Parathyroid adenoma (tissue), 2 donors: ENCODE measurements around the gene DEK.

ENCODE experiments used
- H2AFZ ChIP-seq: fragments of 300-600 bp; sonication (generic); one replicate; pipeline ENCODE4 v1.7.0; 2017; ENCODE audit warnings: antibody characterized with exemption, mild to moderate bottlenecking
- H3K27ac ChIP-seq: fragments of 300-600 bp; sonication (generic); one replicate; pipeline ENCODE4 v1.7.0; 2017
- H3K27me3 ChIP-seq: fragments of 300-600 bp; sonication (generic); one replicate; pipeline ENCODE4 v1.7.0; 2017; ENCODE audit warnings: low read length; ENCODE audit not compliant: control insufficient read depth, insufficient read depth
- H3K36me3 ChIP-seq: fragments of 300-600 bp; sonication (generic); one replicate; pipeline ENCODE4 v1.7.0; 2017; ENCODE audit warnings: low read length; ENCODE audit not compliant: control insufficient read depth, insufficient read depth
- H3K4me1 ChIP-seq: fragments of 300-600 bp; sonication (generic); one replicate; pipeline ENCODE4 v1.7.0; 2017; ENCODE audit warnings: control low read depth
- H3K4me2 ChIP-seq: fragments of 300-600 bp; sonication (generic); one replicate; pipeline ENCODE4 v1.7.0; 2017; ENCODE audit warnings: low read length
- H3K4me3 ChIP-seq: fragments of 300-600 bp; sonication (generic); one replicate; pipeline ENCODE4 v1.7.0; 2017; ENCODE audit warnings: low read depth, low read length
- H3K79me2 ChIP-seq: fragments of 300-600 bp; sonication (generic); one replicate; pipeline ENCODE4 v1.7.0; 2017; ENCODE audit warnings: control low read depth
- H3K9ac ChIP-seq: fragments of 300-600 bp; sonication (generic); one replicate; pipeline ENCODE4 v1.7.0; 2017; ENCODE audit warnings: mild to moderate bottlenecking
- H3K9me3 ChIP-seq: fragments of 300-600 bp; sonication (generic); one replicate; pipeline ENCODE4 v1.7.0; 2017; ENCODE audit warnings: low read length; ENCODE audit not compliant: control insufficient read depth
- CTCF ChIP-seq: fragments of 300-600 bp; sonication (generic); IDR thresholded peaks from one replicate; pipeline ENCODE4 v1.7.0; 2017; ENCODE audit warnings: antibody characterized with exemption, mild to moderate bottlenecking
- donor health status: primary hyperparathyroidism.

The DEK gene

DNA sequence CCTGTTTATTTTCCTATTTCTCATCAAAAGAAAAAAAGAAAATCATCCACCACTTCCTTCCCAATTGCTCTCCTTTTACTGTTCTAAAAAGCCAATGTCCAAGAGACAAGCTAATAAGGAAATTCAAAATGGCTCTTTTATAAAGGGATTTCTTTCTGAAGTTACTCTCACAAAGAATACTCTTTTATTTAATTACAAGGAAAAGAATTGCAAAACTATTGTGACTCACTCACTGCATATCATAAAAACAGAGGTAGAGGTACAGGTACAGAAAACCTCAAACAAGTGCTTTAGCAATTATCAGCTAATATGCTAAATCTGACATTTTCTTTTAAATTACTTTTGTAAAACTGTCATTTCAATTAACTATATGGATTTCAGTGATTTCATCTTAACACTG, 18.1 kb downstream of the DEK start:
- Histone ChIP-seq H2AFZ (no peak overlapping the region), H3K79me2 (peaks cover 8% of the 10 kb centered on the region), H3K27me3 (no peaks in the 10 kb centered on the region), H3K9me3 (no peaks in the 10 kb centered on the region), H3K4me3 (no peak overlapping the region), H3K4me2 (no peak overlapping the region), H3K36me3 (no peaks in the 10 kb centered on the region), H3K4me1 (no peaks in the 10 kb centered on the region), H3K27ac (no peak overlapping the region), H3K9ac (no peak overlapping the region)
- TF ChIP-seq CTCF = no peak

- no peak for TF ChIP-seq CTCF
Measured at GRCh38 chr6:18245642-18246041, 18.7 kb downstream of the DEK start.

DNA sequence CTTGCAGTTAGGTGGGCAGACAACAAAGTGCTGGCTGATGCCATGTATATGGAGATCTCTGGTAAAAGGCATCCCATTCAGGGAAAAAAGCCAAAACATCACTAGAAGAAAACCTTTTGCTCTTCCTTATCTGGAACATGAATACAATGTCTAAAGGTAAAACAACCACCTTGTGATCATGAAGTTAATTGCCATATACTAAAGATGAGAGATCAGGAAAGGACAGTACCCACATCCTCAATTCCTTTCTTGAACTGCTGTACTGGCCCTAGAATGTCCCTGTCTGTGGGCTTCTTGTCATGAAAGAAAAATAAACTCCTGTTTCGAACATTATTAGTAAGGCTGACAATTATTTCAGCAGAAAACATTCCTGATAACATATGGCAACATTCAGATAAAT, 19.3 kb downstream of the DEK start:
- H3K4me1 ChIP-seq = no peaks in the 10 kb centered on the region
- H3K79me2 ChIP-seq = peaks cover 7% of the 10 kb centered on the region
- H3K4me2 ChIP-seq = no peak overlapping the region
- H3K9me3 ChIP-seq = no peaks in the 10 kb centered on the region
- H3K36me3 ChIP-seq = no peaks in the 10 kb centered on the region
- no peaks in the 10 kb centered on the region for H3K27me3 ChIP-seq
- no peak overlapping the region for H3K9ac ChIP-seq
- H3K4me3 ChIP-seq = no peak overlapping the region
- H3K27ac ChIP-seq = no peak overlapping the region
- H2AFZ ChIP-seq = no peak overlapping the region
- TF ChIP-seq CTCF = no peak

More at GRCh38 chr6:18245642-18246041, 18.7 kb downstream of the DEK start:
- H2AFZ ChIP-seq = no peak overlapping the region
- no peak overlapping the region for H3K9ac ChIP-seq
- H3K4me1 ChIP-seq = no peaks in the 10 kb centered on the region
- no peaks in the 10 kb centered on the region for H3K27me3 ChIP-seq
- H3K79me2 ChIP-seq = peaks cover 7% of the 10 kb centered on the region
- no peak overlapping the region for H3K4me3 ChIP-seq
- H3K36me3 ChIP-seq = no peaks in the 10 kb centered on the region
- no peak overlapping the region for H3K4me2 ChIP-seq
- H3K27ac ChIP-seq = no peak overlapping the region
- H3K9me3 ChIP-seq = no peaks in the 10 kb centered on the region

- Histone ChIP-seq H3K27ac (no peak overlapping the region), H3K9me3 (no peaks in the 10 kb centered on the region), H3K9ac (no peak overlapping the region), H3K36me3 (no peaks in the 10 kb centered on the region), H3K27me3 (no peaks in the 10 kb centered on the region), H3K79me2 (peaks cover 7% of the 10 kb centered on the region), H2AFZ (no peak overlapping the region), H3K4me2 (no peak overlapping the region), H3K4me3 (no peak overlapping the region), H3K4me1 (no peaks in the 10 kb centered on the region)
- no peak for TF ChIP-seq CTCF
Measured at GRCh38 chr6:18244251-18244650, 20.1 kb downstream of the DEK start.

DNA sequence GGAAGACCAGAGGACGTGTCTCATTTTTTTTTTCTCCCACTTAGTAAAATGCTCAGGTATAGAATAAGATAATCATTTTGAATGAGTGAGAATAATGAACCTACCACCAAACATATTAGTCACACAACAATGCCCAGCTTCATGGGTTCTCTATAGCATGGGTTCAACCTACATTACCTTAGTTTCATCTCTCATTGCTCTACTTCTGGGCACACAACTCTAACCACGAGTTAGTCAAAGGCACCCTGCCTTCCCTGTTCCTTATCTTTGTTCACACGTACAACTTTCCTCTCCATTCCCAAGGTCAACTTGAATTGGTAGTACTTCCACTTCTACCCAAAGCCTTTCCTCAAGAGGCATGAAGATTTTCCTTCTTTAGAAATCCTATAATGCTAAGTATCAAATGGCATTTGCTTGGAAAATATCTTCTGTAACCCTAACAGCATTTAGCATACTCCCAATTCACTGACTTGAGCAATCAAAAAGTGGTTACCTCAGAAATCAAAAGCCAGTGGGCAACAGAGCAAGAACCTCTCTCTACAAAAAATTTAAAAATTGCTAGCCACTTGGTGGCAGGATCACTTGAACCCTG, 20.9 kb downstream of the DEK start:
- H3K27me3 ChIP-seq = no peaks in the 10 kb centered on the region
- no peak overlapping the region for H3K4me2 ChIP-seq
- no peak for TF ChIP-seq CTCF
- no peak overlapping the region for H2AFZ ChIP-seq
- no peaks in the 10 kb centered on the region for H3K9me3 ChIP-seq
- no peaks in the 10 kb centered on the region for H3K36me3 ChIP-seq
- H3K4me1 ChIP-seq = no peaks in the 10 kb centered on the region
- peaks cover 7% of the 10 kb centered on the region for H3K79me2 ChIP-seq
- H3K27ac ChIP-seq = no peak overlapping the region
- no peak overlapping the region for H3K4me3 ChIP-seq
- H3K9ac ChIP-seq = no peak overlapping the region
